RPMI7951 (cell line): ENCODE measurements around the gene WIF1. TPM values are rescaled to one million over a fixed set of nuclear protein-coding genes. Genes with fewer than 3 reads are reported as not detected.

Source experiments
- DNase-seq: peaks from one replicate; pipeline ENCODE4 v3.0.0-alpha.2; 2012; ENCODE audit warnings: low read depth
- total RNA-seq: library from RNA; depleted of rRNA; stranded (reverse); fragments of >200 nt; shearing (Covaris generic); gene quantifications from 2 replicates; pipeline ENCODE4 v1.2.3, GENCODE V29; 2014

WIF1 gene
- total RNA-seq, 1 experiment from 2014 or later: not detected

GRCh38 chr12:65122703-65123102 is 1.6 kb upstream of the WIF1 start:
- DNase-seq: no peak

GRCh38 chr12:65121956-65122469 is 908 bp upstream of the WIF1 start:
- DNase-seq: no peak

GRCh38 chr12:65119063-65119462 is 2.0 kb downstream of the WIF1 start:
- DNase-seq: no peak

GRCh38 chr12:65113621-65114035 is 7.5 kb downstream of the WIF1 start:
- DNase-seq: peak; percentile 2

GRCh38 chr12:65106948-65107347 is 14.2 kb downstream of the WIF1 start:
- peak; percentile 4 for DNase-seq

GRCh38 chr12:65100140-65100539 is 21.0 kb downstream of the WIF1 start:
- no peak for DNase-seq

- no peak for DNase-seq
Measured at GRCh38 chr12:65099182-65099581, 21.9 kb downstream of the WIF1 start.

GRCh38 chr12:65098364-65098763 is 22.7 kb downstream of the WIF1 start:
- DNase-seq: peak; percentile 27

- no peak for DNase-seq
Measured at GRCh38 chr12:65094722-65095121, 26.4 kb downstream of the WIF1 start.

GRCh38 chr12:65093606-65094005 is 27.5 kb downstream of the WIF1 start:
- no peak for DNase-seq

GRCh38 chr12:65090461-65090860 is 30.6 kb downstream of the WIF1 start:
- no peak for DNase-seq

GRCh38 chr12:65086236-65086635 is 34.9 kb downstream of the WIF1 start:
- DNase-seq: no peak

- no peak for DNase-seq
Measured at GRCh38 chr12:65084579-65084978, 36.5 kb downstream of the WIF1 start.

- DNase-seq: no peak
Measured at GRCh38 chr12:65083581-65083980, 37.5 kb downstream of the WIF1 start.

GRCh38 chr12:65082406-65082805 is 38.7 kb downstream of the WIF1 start:
- DNase-seq: no peak

- no peak for DNase-seq
Measured at GRCh38 chr12:65081496-65081895, 39.6 kb downstream of the WIF1 start.

GRCh38 chr12:65074932-65075331 is 46.2 kb downstream of the WIF1 start:
- no peak for DNase-seq

- no peak for DNase-seq
Measured at GRCh38 chr12:65069336-65069735, 51.8 kb downstream of the WIF1 start.

- DNase-seq: no peak
Measured at GRCh38 chr12:65067383-65067782, 53.7 kb downstream of the WIF1 start.

- DNase-seq: no peak
Measured at GRCh38 chr12:65055859-65056258, 65.2 kb downstream of the WIF1 start.

- DNase-seq: peak; percentile 39
Measured at GRCh38 chr12:65051218-65051617, 69.9 kb downstream of the WIF1 start.

- DNase-seq: no peak
Measured at GRCh38 chr12:65045269-65045668, 75.8 kb downstream of the WIF1 start.

GRCh38 chr12:65039301-65039700 is 81.8 kb downstream of the WIF1 start:
- DNase-seq: no peak

GRCh38 chr12:65025136-65025535 is 96.0 kb downstream of the WIF1 start:
- no peak for DNase-seq

- DNase-seq: no peak
Measured at GRCh38 chr12:65023485-65023884, 97.6 kb downstream of the WIF1 start.
